ENCODE data around the gene ABI1.
A peak's percentile ranks its signal among the peaks of the same experiment; 100 is the strongest.

ABI1 gene

GRCh38 chr10:26781797-26782196 lies 79.0 kb downstream of the ABI1 start:
- DNase-seq (ENCODE audit: extremely low read depth, low read depth), result no peak
- no peak for TF ChIP-seq CTCF (IDR thresholded peaks at IDR 0.05; ENCODE audit: low read depth, low read length, missing control alignments)
- H3K4me3 ChIP-seq (replicated peaks; ENCODE audit: low read depth, low read length), result no peak overlapping the region

GRCh38 chr10:26780793-26781601 lies 79.8 kb downstream of the ABI1 start:
- H3K4me3 ChIP-seq (replicated peaks; ENCODE audit: low read depth, low read length), result no peak overlapping the region
- no peak for TF ChIP-seq CTCF (IDR thresholded peaks at IDR 0.05; ENCODE audit: low read depth, low read length, missing control alignments)
- DNase-seq (ENCODE audit: extremely low read depth, low read depth), result peak; percentile 47

GRCh38 chr10:26780106-26780792 lies 80.5 kb downstream of the ABI1 start:
- no peak for TF ChIP-seq CTCF (IDR thresholded peaks at IDR 0.05; ENCODE audit: low read depth, low read length, missing control alignments)
- H3K4me3 ChIP-seq (replicated peaks; ENCODE audit: low read depth, low read length), result no peak overlapping the region
- DNase-seq (ENCODE audit: extremely low read depth, low read depth), result no peak

- H3K4me3 ChIP-seq (replicated peaks; ENCODE audit: low read depth, low read length), result no peak overlapping the region
- no peak for TF ChIP-seq CTCF (IDR thresholded peaks at IDR 0.05; ENCODE audit: low read depth, low read length, missing control alignments)
- DNase-seq (ENCODE audit: extremely low read depth, low read depth), result no peak
Measured at GRCh38 chr10:26779176-26779860, 81.4 kb downstream of the ABI1 start.

DNA sequence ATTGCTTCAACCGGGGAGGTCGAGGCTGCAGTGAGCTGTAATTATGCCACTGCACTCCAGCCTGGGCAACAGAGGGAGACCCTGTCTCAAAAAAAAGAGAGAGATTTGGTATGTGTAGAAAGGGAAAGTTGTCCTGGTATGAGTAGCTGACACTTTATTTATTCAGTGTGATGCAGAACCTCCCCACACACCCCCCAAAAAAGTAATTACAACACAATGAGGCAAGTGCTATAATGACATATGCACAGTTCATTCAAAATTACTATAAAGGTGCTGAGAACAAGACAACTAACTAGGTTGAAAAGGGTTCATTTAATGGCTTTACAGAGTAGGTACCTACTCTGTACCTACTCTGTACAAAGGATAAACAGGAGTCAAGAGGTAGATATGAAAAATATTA lies 83.1 kb downstream of the ABI1 start:
- H3K4me3 ChIP-seq (replicated peaks; ENCODE audit: low read depth, low read length), result no peak overlapping the region
- TF ChIP-seq CTCF (IDR thresholded peaks at IDR 0.05; ENCODE audit: low read depth, low read length, missing control alignments), result no peak
- DNase-seq (ENCODE audit: extremely low read depth, low read depth), result no peak

DNA sequence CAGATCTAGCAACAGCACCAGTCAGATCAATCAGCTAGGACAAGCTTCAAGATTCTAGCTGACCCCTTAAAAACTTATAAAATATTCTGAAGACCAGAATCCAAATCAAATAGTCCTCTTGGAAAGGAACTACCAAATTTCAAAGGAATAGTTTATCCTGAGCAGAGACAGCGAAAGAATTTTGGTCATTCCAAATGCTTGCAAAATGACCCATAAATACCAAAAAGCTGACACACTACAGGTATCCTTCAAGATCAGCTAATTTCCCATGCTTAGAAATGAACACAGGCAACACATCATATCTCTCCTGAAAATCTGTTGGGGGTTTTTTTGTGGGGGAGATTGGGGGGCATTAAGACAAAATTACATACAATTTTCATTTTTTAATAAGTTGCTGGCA lies 84.5 kb downstream of the ABI1 start:
- no peak for DNase-seq (ENCODE audit: extremely low read depth, low read depth)
- H3K4me3 ChIP-seq (replicated peaks; ENCODE audit: low read depth, low read length), result no peak overlapping the region
- no peak for TF ChIP-seq CTCF (IDR thresholded peaks at IDR 0.05; ENCODE audit: low read depth, low read length, missing control alignments)
